Head of caudate nucleus (tissue), 42 donors: ENCODE results near the gene TMEM156.
"Not testable (repeated sequence)": the region's sequence is repeated elsewhere in the genome, so short reads cannot be mapped to it uniquely, and the experiment has no call there.

Source experiments
- DNase-seq, 42 donors: peaks; one replicate each; pipeline versions ENCODE4 v3.0.0 to v3.0.0-alpha.2; 2020 to 2021; ENCODE audit warnings: mixed read lengths in 7 of 42
- intact Hi-C: fragments of 100-400 bp; cut with DNase I; formaldehyde crosslinking; loops from one replicate; pipeline ENCODE4 v1.15.0; 2022

Gene TMEM156

GRCh38 chr4:38943343-38943742 lies 88.9 kb downstream of the TMEM156 start:
- intact Hi-C loops: no loop called here
- no peak for DNase-seq

GRCh38 chr4:38941906-38942305 lies 90.3 kb downstream of the TMEM156 start:
- intact Hi-C loops, DNase-seq: not testable (repeated sequence)

- no peak for DNase-seq
- intact Hi-C loops: no loop called here
Observed at GRCh38 chr4:38940476-38940875, 91.7 kb downstream of the TMEM156 start.

- intact Hi-C loops: no loop called here
- no peak for DNase-seq
Observed at GRCh38 chr4:38939165-38939564, 93.0 kb downstream of the TMEM156 start.

- intact Hi-C loops: no loop called here
- DNase-seq: no peak
Observed at GRCh38 chr4:38935391-38936073, 96.7 kb downstream of the TMEM156 start.

GRCh38 chr4:38931125-38931524 lies 101.1 kb downstream of the TMEM156 start:
- DNase-seq: no peak
- intact Hi-C loops: no loop called here

- no peak for DNase-seq
- intact Hi-C loops: no loop called here
Observed at GRCh38 chr4:38930707-38931106, 101.5 kb downstream of the TMEM156 start.

GRCh38 chr4:38930204-38930603 lies 102.0 kb downstream of the TMEM156 start:
- intact Hi-C loops: no loop called here
- no peak for DNase-seq

GRCh38 chr4:38928974-38929373 lies 103.2 kb downstream of the TMEM156 start:
- intact Hi-C loops: no loop called here
- DNase-seq: no peak

GRCh38 chr4:38928568-38928967 lies 103.6 kb downstream of the TMEM156 start:
- DNase-seq: no peak
- intact Hi-C loops: no loop called here

- intact Hi-C loops: no loop called here
- DNase-seq: no peak
Observed at GRCh38 chr4:38926896-38927295, 105.3 kb downstream of the TMEM156 start.

GRCh38 chr4:38925492-38926413 lies 106.5 kb downstream of the TMEM156 start:
- peak; percentile 26 to 84 (median 64) for DNase-seq
- intact Hi-C loops: no loop called here

GRCh38 chr4:38924353-38924752 lies 107.9 kb downstream of the TMEM156 start:
- intact Hi-C loops: no loop called here
- no peak for DNase-seq

GRCh38 chr4:38923746-38924145 lies 108.5 kb downstream of the TMEM156 start:
- DNase-seq: no peak
- intact Hi-C loops: no loop called here

GRCh38 chr4:38921151-38921550 lies 111.1 kb downstream of the TMEM156 start:
- DNase-seq: no peak
- intact Hi-C loops: no loop called here

GRCh38 chr4:38920677-38921076 lies 111.5 kb downstream of the TMEM156 start:
- intact Hi-C loops: no loop called here
- no peak for DNase-seq

GRCh38 chr4:38920186-38920585 lies 112.0 kb downstream of the TMEM156 start:
- no peak for DNase-seq
- intact Hi-C loops: no loop called here

GRCh38 chr4:38919494-38919893 lies 112.7 kb downstream of the TMEM156 start:
- intact Hi-C loops: no loop called here
- DNase-seq: no peak

GRCh38 chr4:38917481-38918025 lies 114.7 kb downstream of the TMEM156 start:
- no peak for DNase-seq
- intact Hi-C loops: no loop called here
